Endodermal cell (in vitro differentiated cells): ENCODE measurements around the gene ATP7A. TPM values are rescaled to one million over a fixed set of nuclear protein-coding genes. Genes with fewer than 3 reads are reported as not detected.

Source experiments
- DNase-seq: peaks from one replicate; pipeline ENCODE4 v3.0.0-alpha.2; 2017
- H3K27ac ChIP-seq: 2 replicates; pipeline ENCODE4 v1.5.1; 2013; ENCODE audit warnings: mild to moderate bottlenecking, low read depth, low read length, moderate library complexity
- H3K27me3 ChIP-seq: 2 replicates; pipeline ENCODE4 v1.6.1; 2013; ENCODE audit warnings: mild to moderate bottlenecking, low read length, moderate library complexity; ENCODE audit not compliant: insufficient read depth, control insufficient read depth, poor library complexity, severe bottlenecking
- H3K36me3 ChIP-seq: 2 replicates; pipeline ENCODE4 v1.7.0; 2013; ENCODE audit warnings: mild to moderate bottlenecking, low read length, moderate library complexity; ENCODE audit not compliant: control insufficient read depth, insufficient read depth
- H3K4me1 ChIP-seq: one replicate; pipeline ENCODE4 v1.7.0; 2013; ENCODE audit warnings: low read length; ENCODE audit not compliant: control insufficient read depth, insufficient read depth
- H3K4me3 ChIP-seq: 2 replicates; pipeline ENCODE4 v1.5.1; 2013; ENCODE audit warnings: mild to moderate bottlenecking, low read length, moderate library complexity
- H3K9ac ChIP-seq: 2 replicates; pipeline ENCODE4 v1.6.1; 2013; ENCODE audit warnings: mild to moderate bottlenecking, low read length, moderate library complexity; ENCODE audit not compliant: poor library complexity, severe bottlenecking; ENCODE audit errors: extremely low read depth
- H3K9me3 ChIP-seq: 2 replicates; pipeline ENCODE4 v1.6.1; 2013; ENCODE audit warnings: mild to moderate bottlenecking, low read length, moderate library complexity; ENCODE audit not compliant: control insufficient read depth
- H3K27ac Mint-ChIP-seq: 2 replicates; pipeline ENCODE4 v1.8.0; 2020; ENCODE audit warnings: mixed read lengths
- H3K27me3 Mint-ChIP-seq: 2 replicates; pipeline ENCODE4 v1.8.0; 2021; ENCODE audit warnings: mild to moderate bottlenecking, mixed read lengths; ENCODE audit not compliant: insufficient read depth
- H3K36me3 Mint-ChIP-seq: 2 replicates; pipeline ENCODE4 v1.8.0; 2020; ENCODE audit warnings: low read depth, mixed read lengths
- H3K4me1 Mint-ChIP-seq: 2 replicates; pipeline ENCODE4 v1.8.0; 2020; ENCODE audit warnings: mixed read lengths
- H3K4me3 Mint-ChIP-seq: 2 replicates; pipeline ENCODE4 v1.8.0; 2020; ENCODE audit warnings: mild to moderate bottlenecking, moderate library complexity, mixed read lengths
- H3K9me3 Mint-ChIP-seq: 2 replicates; pipeline ENCODE4 v1.8.0; 2020; ENCODE audit warnings: mild to moderate bottlenecking, mixed read lengths
- WGBS, 2 experiments: methylation state at CpG; one replicate each; pipeline versions ENCODE4 v1.1.5 to v1.1.7; 2013; ENCODE audit warnings: missing lambda C conversion rate in 2 of 2, mixed read lengths in 1 of 2; ENCODE audit not compliant: insufficient coverage in 1 of 2, insufficient read length in 1 of 2; 5-methylcytosine and 5-hydroxymethylcytosine counted together
- total RNA-seq, 2 donors: library from RNA; stranded (reverse); fragmentation: NEBNext Ultra II Directional in 1 of 2; extraction: Animal tissue kit (Norgen Biotek cat#: 25700) in 1 of 2; gene quantifications; 2 replicates in 1 of 2; 3 replicates in 1 of 2; pipeline ENCODE4 v1.2.1, GENCODE V29; 2021
- TF ChIP-seq, protein P1 (sequence below): fragments of 200-600 bp; sonication (generic); conservative IDR thresholded peaks from 2 replicates; pipeline ENCODE4 v1.5.0; 2021; ENCODE audit warnings: antibody characterized with exemption, mild to moderate bottlenecking

The ATP7A gene
- total RNA-seq, 2 donors from 2014 or later = 4.4 to 5.8 TPM

DNA sequence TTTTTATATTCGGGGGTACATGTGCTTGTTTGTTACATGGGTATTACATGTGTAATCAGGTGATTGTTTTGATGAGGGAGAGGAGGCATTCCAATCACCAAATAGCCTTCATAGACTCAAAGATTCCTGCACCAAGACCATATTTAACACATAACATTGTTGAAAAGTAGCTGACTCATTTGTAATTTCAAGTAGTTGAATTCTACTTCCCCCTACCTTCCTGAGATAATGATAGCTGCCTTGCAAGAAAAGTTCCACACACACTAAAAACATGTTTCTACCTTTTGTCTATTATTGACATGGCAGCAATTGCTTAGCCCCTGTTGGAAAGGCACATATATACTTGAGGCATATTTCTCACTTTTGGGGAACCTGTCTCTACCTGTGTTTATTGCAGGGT, 42.8 kb downstream of the ATP7A start:
- no peaks in the 10 kb centered on the region for H3K4me1 ChIP-seq
- no peak for DNase-seq
- H3K36me3 ChIP-seq = no peaks in the 10 kb centered on the region
- Mint-ChIP-seq H3K4me1 (no peaks in the 10 kb centered on the region), H3K9me3 (peaks cover 41% of the 10 kb centered on the region), H3K27ac (no peak overlapping the region), H3K36me3 (no peaks in the 10 kb centered on the region), H3K4me3 (no peak overlapping the region), H3K27me3 (no peaks in the 10 kb centered on the region)
- no peaks in the 10 kb centered on the region for H3K9me3 ChIP-seq
- no peak overlapping the region for H3K9ac ChIP-seq
- TF ChIP-seq, protein P1, sequence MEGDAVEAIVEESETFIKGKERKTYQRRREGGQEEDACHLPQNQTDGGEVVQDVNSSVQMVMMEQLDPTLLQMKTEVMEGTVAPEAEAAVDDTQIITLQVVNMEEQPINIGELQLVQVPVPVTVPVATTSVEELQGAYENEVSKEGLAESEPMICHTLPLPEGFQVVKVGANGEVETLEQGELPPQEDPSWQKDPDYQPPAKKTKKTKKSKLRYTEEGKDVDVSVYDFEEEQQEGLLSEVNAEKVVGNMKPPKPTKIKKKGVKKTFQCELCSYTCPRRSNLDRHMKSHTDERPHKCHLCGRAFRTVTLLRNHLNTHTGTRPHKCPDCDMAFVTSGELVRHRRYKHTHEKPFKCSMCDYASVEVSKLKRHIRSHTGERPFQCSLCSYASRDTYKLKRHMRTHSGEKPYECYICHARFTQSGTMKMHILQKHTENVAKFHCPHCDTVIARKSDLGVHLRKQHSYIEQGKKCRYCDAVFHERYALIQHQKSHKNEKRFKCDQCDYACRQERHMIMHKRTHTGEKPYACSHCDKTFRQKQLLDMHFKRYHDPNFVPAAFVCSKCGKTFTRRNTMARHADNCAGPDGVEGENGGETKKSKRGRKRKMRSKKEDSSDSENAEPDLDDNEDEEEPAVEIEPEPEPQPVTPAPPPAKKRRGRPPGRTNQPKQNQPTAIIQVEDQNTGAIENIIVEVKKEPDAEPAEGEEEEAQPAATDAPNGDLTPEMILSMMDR = no peak
- H3K27me3 ChIP-seq = no peaks in the 10 kb centered on the region
- H3K4me3 ChIP-seq = no peak overlapping the region
- WGBS, 2 experiments = no CpG with 5 or more reads among the region's 1 CpG
- H3K27ac ChIP-seq = no peak overlapping the region

DNA sequence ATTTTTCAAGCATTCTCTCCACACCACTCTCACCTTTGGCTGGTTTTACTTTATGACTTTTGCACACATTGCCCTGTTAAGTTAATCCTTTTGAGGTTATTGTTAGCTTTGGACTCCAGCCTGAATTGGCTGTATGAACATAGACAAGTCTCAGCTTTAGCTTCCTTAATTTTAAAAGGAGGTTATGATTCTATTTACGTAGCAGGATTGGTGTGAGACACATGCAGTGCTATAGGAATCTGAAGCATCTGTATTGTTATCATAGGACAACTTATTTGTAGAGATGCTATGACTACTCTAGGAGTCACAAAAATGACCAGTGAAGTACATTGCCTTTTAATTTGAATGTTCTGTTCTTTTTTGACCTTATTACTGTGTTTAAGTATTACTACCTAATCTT, 43.2 kb downstream of the ATP7A start:
- no peak for DNase-seq
- Mint-ChIP-seq H3K4me1 (no peaks in the 10 kb centered on the region), H3K36me3 (no peaks in the 10 kb centered on the region), H3K27me3 (no peaks in the 10 kb centered on the region), H3K9me3 (peaks cover 41% of the 10 kb centered on the region), H3K27ac (no peak overlapping the region), H3K4me3 (no peak overlapping the region)
- Histone ChIP-seq H3K9ac (no peak overlapping the region), H3K27ac (no peak overlapping the region), H3K36me3 (no peaks in the 10 kb centered on the region), H3K4me3 (no peak overlapping the region), H3K4me1 (no peaks in the 10 kb centered on the region), H3K27me3 (no peaks in the 10 kb centered on the region), H3K9me3 (no peaks in the 10 kb centered on the region)
- TF ChIP-seq, protein P1 = no peak
- 100% methylated on average over 1 of the region's 1 CpG; no CpG with 5 or more reads in 1 of the 2 experiments for WGBS, 2 experiments

DNA sequence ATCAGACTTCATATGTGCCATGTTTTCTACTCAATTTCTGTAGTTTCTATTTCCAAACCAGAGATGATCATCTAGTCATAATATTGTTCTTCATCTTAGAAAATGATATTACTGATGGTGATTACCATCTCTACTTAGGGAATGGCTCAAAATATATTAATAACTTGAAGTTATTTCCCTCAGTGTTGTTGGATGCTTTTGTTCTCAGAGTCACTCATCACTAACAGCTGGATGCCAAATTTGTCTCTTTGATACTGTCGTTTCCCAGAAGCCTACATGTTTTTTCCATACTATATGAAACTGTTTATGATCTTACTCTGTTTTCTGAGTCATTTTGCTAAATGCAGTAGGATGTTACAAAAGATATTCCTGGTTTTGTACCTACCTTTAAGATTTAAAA, 50.1 kb downstream of the ATP7A start:
- 100% methylated on average over 1 of the region's 1 CpG; no CpG with 5 or more reads in 1 of the 2 experiments for WGBS, 2 experiments
- H3K36me3 ChIP-seq = no peaks in the 10 kb centered on the region
- H3K27me3 ChIP-seq = no peaks in the 10 kb centered on the region
- Mint-ChIP-seq H3K4me1 (no peaks in the 10 kb centered on the region), H3K27me3 (no peaks in the 10 kb centered on the region), H3K27ac (no peak overlapping the region), H3K9me3 (peaks cover 50% of the 10 kb centered on the region), H3K36me3 (no peaks in the 10 kb centered on the region), H3K4me3 (no peak overlapping the region)
- H3K4me3 ChIP-seq = no peak overlapping the region
- DNase-seq = no peak
- no peak overlapping the region for H3K27ac ChIP-seq
- H3K4me1 ChIP-seq = no peaks in the 10 kb centered on the region
- no peaks in the 10 kb centered on the region for H3K9me3 ChIP-seq
- H3K9ac ChIP-seq = no peak overlapping the region
- TF ChIP-seq, protein P1 = no peak
